Stimulated activated CD4-positive, alpha-beta T cell treated with anti-CD3 and anti-CD28 coated beads, Interleukin-12 subunit alpha, Interleukin-12 subunit beta, amount 100 ng/mL, for 4 hours (primary cell): ENCODE data around the gene PRKG1.

ENCODE experiments used
- DNase-seq: peaks from one replicate; pipeline ENCODE4 v3.0.0-alpha.2; 2020

Gene PRKG1

GRCh38 chr10:51624013-51624412 lies 549.7 kb downstream of the PRKG1 start:
- no peak for DNase-seq

- DNase-seq = no peak
These were observed 555.8 kb downstream of the PRKG1 start for GRCh38 chr10:51629934-51630639.

DNA sequence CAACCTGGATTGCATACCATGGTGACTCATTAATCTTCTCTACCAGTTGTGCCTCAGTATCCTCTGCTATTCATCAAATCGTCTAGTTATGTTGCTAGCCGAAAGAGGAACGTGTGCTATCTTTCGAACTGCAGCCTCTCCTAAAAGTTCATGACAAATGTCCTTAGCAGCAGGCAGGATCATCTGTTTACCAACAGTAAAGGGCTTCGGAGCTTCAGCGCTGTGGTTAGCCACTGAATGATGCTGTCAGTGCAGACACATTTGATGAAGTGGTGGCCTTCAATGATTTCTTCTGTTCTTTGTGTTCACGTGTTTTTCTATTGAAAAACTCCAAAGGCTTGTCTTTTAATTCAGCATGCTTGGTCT lies 556.3 kb downstream of the PRKG1 start:
- no peak for DNase-seq

GRCh38 chr10:51635436-51635835 lies 561.1 kb downstream of the PRKG1 start:
- no peak for DNase-seq

- no peak for DNase-seq
These were observed 563.9 kb downstream of the PRKG1 start for GRCh38 chr10:51638211-51638610.

- DNase-seq = no peak
These were observed 564.5 kb downstream of the PRKG1 start for GRCh38 chr10:51638737-51639136.

DNA sequence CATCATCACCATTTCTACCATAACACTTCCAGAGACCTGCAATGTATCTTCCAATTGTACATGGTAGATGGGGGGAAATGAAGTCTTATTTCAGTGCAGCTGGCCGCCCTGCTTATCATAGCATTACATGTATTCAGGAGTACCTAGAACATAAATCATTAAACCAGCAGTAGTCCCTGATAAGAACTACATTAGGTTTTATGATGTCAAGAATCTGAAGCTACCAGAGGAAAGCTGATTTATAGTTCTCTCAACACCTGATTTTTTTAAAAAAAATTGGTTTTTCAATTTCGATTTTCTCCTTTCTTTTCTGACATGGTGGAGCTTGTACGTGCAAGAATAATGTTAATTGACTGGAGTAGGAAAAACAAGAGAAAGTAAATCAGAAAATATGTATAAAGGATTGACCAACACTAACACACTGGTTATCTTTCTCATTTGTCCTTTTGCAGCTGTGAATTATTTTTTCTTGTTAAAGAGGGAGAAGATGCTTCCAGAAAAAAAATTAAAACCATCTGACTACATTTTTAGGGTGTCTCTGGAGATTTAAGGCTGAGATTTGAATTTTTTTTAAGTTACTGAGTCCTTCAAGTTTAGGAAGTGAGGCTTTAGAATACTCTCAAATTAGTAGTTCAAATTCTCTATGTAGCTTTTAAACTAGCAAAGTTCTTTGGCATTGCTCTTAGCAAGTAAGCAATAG lies 566.0 kb downstream of the PRKG1 start:
- DNase-seq = no peak

DNA sequence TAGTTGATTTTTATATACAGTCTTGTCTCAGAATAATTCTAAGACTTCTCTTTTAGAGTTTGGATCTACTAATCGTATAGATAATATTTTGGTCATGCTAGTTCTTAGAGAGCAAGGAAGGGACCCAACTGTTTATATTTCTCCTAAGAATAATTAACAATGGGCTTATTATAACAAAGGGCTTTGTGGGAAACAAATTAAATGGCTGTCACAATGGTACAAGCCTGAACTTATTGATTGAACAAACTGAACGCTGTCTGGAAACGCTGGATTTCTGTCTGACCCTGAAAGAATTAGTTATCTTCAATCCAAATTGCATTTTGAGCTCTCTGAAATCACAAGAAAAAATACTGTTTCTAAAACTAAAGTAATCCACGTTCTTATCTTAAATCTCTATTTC lies 568.3 kb downstream of the PRKG1 start:
- no peak for DNase-seq

- DNase-seq = no peak
These were observed 569.4 kb downstream of the PRKG1 start for GRCh38 chr10:51643734-51644133.

DNA sequence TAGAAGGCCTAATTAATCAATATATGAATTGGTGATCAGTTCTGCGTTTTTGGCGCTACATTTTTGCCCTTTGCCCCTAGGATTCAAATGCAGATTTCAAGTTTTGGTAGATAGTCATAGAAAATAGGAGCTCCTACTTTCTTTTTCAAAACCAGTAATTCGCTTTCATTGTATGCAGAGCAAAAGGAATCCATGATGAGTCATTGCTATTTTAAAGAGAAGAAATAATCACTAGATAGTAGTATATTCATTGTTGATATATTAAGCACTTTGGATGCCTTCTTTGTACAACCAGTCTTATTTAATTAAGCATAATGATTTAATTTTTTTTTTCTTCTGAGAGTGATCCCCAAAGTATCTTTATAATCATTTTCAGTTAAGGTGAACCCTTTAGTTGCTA lies 574.8 kb downstream of the PRKG1 start:
- DNase-seq = no peak

GRCh38 chr10:51651063-51651462 lies 576.8 kb downstream of the PRKG1 start:
- no peak for DNase-seq

DNA sequence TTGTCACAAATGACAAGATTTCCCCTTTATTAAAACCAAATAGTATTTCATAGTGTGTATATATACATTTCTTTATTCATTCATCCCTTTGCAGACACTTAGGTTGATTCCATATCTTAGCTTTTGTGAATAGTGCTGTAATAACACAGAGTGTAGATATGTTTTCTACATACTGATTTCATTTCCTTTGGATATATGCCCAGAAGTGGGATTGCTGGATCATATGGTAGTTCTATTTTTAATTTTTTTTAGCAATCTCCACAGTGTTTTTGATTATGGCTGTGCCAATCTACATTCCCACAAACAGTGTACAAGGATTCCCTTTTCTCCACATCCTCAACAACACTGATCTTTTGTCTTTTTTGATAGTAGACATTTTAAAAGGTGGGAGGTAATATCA lies 578.7 kb downstream of the PRKG1 start:
- DNase-seq = no peak

DNA sequence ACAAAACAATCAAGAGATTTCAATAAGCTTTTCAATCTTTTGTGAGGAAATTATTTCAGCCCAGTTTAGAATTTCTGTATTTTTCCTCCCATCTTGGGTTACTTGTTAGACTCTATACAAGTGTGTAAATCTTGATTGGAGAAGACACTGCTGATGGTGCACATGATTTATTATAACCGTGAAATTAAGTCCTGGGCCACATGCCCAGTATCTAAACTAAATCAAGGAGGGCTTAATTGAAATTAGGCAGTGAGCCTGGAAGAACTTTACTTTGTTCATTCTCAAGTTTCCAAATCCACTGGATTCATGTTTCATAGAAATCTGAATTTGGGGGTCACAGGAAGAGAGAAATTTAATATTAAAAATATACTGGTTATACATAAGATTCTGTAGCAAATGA lies 580.6 kb downstream of the PRKG1 start:
- no peak for DNase-seq

GRCh38 chr10:51656503-51656902 lies 582.2 kb downstream of the PRKG1 start:
- DNase-seq = no peak

GRCh38 chr10:51658000-51658399 lies 583.7 kb downstream of the PRKG1 start:
- no peak for DNase-seq

GRCh38 chr10:51659344-51659743 lies 585.1 kb downstream of the PRKG1 start:
- no peak for DNase-seq

GRCh38 chr10:51663086-51663485 lies 588.8 kb downstream of the PRKG1 start:
- DNase-seq = no peak

DNA sequence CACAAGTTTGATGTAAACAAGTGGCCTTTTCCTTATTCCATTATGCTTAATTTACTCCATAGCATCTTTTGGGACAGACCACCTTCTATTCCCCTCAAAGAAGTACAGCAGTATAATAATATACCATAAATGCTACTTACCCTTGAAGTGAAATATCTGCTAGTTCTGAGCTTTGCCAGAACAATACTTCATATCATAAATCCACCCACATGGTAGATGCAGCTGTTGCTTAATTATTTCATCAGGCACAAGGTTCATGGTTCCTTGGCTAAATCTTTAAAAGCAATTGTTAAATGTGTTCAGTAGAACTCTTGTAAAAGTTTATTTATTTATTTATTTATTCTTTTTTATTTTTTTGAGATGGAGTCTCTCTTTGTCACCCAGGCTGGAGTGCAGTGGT lies 592.2 kb downstream of the PRKG1 start:
- DNase-seq = no peak

GRCh38 chr10:51667678-51668335 lies 593.5 kb downstream of the PRKG1 start:
- DNase-seq = no peak

- no peak for DNase-seq
These were observed 594.0 kb downstream of the PRKG1 start for GRCh38 chr10:51668336-51668689.

- no peak for DNase-seq
These were observed 594.8 kb downstream of the PRKG1 start for GRCh38 chr10:51669041-51669440.

DNA sequence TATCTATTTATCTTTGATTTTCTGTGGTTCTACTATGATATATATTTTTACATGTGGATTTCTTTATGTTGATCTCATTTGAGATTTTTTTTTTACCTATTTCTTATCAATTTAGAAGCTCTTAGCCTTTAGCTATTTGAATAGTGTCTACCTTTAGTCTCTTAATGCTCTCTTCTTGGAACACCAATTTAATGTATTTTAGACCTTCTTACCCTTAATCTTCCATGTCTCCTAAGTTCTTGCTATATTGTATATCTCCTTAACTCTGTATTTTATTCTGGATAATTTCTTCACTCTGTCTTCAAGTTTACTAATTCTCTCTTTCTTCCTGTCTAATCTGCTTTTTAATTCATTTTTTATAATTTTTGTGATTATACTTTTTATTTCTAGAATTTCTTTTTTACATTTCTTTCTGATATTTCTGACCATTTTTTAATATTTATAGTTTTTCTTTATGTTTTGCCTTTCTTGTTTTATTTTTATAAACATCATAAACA lies 597.8 kb downstream of the PRKG1 start:
- DNase-seq = no peak

DNA sequence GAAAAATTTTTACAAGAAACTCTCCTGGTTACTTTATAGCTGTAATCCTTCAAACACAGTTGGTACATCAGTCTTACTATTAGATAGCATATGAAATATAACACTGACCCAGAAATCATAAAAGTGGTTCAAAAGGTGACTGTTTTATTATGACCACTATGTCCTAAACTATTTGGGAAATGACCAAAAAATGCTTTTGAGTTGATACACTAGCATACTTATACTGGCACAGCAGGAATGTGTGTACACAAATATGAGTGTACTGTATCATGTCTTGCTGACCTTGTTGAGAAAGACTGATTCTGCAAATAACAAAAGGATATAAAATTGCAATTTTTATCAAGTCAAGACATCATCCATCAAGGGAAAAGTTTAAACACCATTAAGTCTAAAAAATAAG lies 600.8 kb downstream of the PRKG1 start:
- no peak for DNase-seq

DNA sequence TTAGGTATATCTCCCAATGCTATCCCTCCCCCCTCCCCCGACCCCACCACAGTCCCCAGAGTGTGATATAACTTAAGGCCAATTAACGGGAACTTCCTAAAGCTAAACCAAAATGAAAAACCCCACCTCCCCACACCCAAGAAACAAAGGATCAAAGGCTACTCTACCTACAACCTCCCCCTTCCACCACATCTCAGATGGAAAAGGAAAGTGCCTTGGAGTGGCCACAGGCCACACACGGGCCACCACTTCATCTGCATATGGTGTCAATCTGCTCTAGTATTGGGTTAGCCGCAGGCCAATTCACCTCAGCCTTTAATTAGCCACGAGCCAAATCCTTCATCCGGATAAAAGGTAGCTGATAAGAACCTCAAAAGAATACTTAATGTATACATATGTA lies 605.6 kb downstream of the PRKG1 start:
- DNase-seq = no peak
